Astrocyte (in vitro differentiated cells and primary cell): ENCODE measurements around the gene ARFRP1. TPM values are rescaled to one million over a fixed set of nuclear protein-coding genes. Genes with fewer than 3 reads are reported as not detected.

Experiments used
- DNase-seq: peaks from one replicate; pipeline ENCODE4 v3.0.0-alpha.2; 2010; ENCODE audit warnings: low read depth
- FAIRE-seq: peaks from 2 replicates; lab custom pipeline; 2011; peaks lifted over from hg19 to GRCh38; lab: Jason Lieb, UNC
- H2AFZ ChIP-seq: 2 replicates; pipeline ENCODE4 v1.6.0; 2012; ENCODE audit warnings: low read depth, low read length, inconsistent platforms
- H3K27ac ChIP-seq: 2 replicates; pipeline ENCODE4 v1.5.1; 2011; ENCODE audit warnings: low read depth, low read length, inconsistent platforms
- H3K27me3 ChIP-seq: 2 replicates; pipeline ENCODE4 v1.6.0; 2011; ENCODE audit warnings: low read length, inconsistent platforms; ENCODE audit not compliant: insufficient read depth
- H3K36me3 ChIP-seq: 2 replicates; pipeline ENCODE4 v1.5.1; 2011; ENCODE audit warnings: low read length, inconsistent platforms; ENCODE audit not compliant: insufficient read depth
- H3K4me1 ChIP-seq: 2 replicates; pipeline ENCODE4 v1.5.1; 2011; ENCODE audit warnings: low read length, inconsistent platforms; ENCODE audit not compliant: insufficient read depth
- H3K4me2 ChIP-seq: 2 replicates; pipeline ENCODE4 v1.6.0; 2012; ENCODE audit warnings: low read length, inconsistent platforms
- H3K4me3 ChIP-seq: 2 replicates; pipeline ENCODE4 v1.5.1; 2011; ENCODE audit warnings: low read depth, mild to moderate bottlenecking, low read length, inconsistent platforms; ENCODE audit not compliant: insufficient read depth
- H3K79me2 ChIP-seq: 2 replicates; pipeline ENCODE4 v1.6.0; 2012; ENCODE audit warnings: mild to moderate bottlenecking, low read length, inconsistent platforms; ENCODE audit not compliant: insufficient read depth
- H3K9ac ChIP-seq: 2 replicates; pipeline ENCODE4 v1.6.0; 2012; ENCODE audit warnings: mild to moderate bottlenecking, low read length, inconsistent platforms
- H3K9me3 ChIP-seq: 2 replicates; pipeline ENCODE4 v1.5.1; 2012; ENCODE audit warnings: low read depth, mild to moderate bottlenecking, low read length, inconsistent platforms; ENCODE audit not compliant: insufficient read depth
- H4K20me1 ChIP-seq: 2 replicates; pipeline ENCODE4 v1.6.0; 2012; ENCODE audit warnings: low read length, inconsistent platforms; ENCODE audit not compliant: insufficient read depth
- H3K27ac Mint-ChIP-seq: one replicate; pipeline ENCODE4 v1.8.0; 2021; ENCODE audit warnings: mild to moderate bottlenecking, mixed read lengths; ENCODE audit not compliant: unreplicated experiment
- H3K27me3 Mint-ChIP-seq: one replicate; pipeline ENCODE4 v1.8.0; 2021; ENCODE audit warnings: low read depth, mixed read lengths; ENCODE audit not compliant: unreplicated experiment
- H3K36me3 Mint-ChIP-seq: one replicate; pipeline ENCODE4 v1.8.0; 2021; ENCODE audit warnings: low read depth, mixed read lengths; ENCODE audit not compliant: unreplicated experiment
- H3K4me1 Mint-ChIP-seq: one replicate; pipeline ENCODE4 v1.8.0; 2021; ENCODE audit warnings: low read depth, mixed read lengths; ENCODE audit not compliant: unreplicated experiment
- H3K4me3 Mint-ChIP-seq: one replicate; pipeline ENCODE4 v1.8.0; 2021; ENCODE audit warnings: mild to moderate bottlenecking, moderate library complexity, mixed read lengths; ENCODE audit not compliant: unreplicated experiment
- H3K9me3 Mint-ChIP-seq: one replicate; pipeline ENCODE4 v1.8.0; 2021; ENCODE audit warnings: mild to moderate bottlenecking, mixed read lengths; ENCODE audit not compliant: unreplicated experiment
- CTCF ChIP-seq: IDR thresholded peaks from 2 replicates; pipeline ENCODE4 v1.5.1; 2011; ENCODE audit warnings: low read depth, mild to moderate bottlenecking, inconsistent platforms, low read length, moderate library complexity; ENCODE audit not compliant: insufficient read depth
- EZH2 ChIP-seq: IDR thresholded peaks from 2 replicates; pipeline ENCODE4 v1.6.1; 2012; ENCODE audit warnings: mild to moderate bottlenecking, low read length, inconsistent platforms; ENCODE audit not compliant: insufficient read depth
- total RNA-seq: library from RNA; stranded (reverse); gene quantifications from 2 replicates; pipeline ENCODE4 v1.2.1, GENCODE V29; 2021

The ARFRP1 gene
- total RNA-seq, 1 donor from 2014 or later: 32.5 TPM

GRCh38 chr20:63689046-63690002 is 18.5 kb downstream of the ARFRP1 start:
- Histone ChIP-seq H3K4me1 (peaks cover 21% of the 10 kb centered on the region), H3K9me3 (no peaks in the 10 kb centered on the region), H2AFZ (no peak overlapping the region), H3K4me2 (no peak overlapping the region), H3K27me3 (no peaks in the 10 kb centered on the region), H4K20me1 (no peaks in the 10 kb centered on the region), H3K4me3 (no peak overlapping the region), H3K9ac (no peak overlapping the region), H3K36me3 (no peaks in the 10 kb centered on the region), H3K27ac (no peak overlapping the region), H3K79me2 (no peaks in the 10 kb centered on the region)
- Mint-ChIP-seq H3K4me3 (no peak overlapping the region), H3K36me3 (peaks cover 3% of the 10 kb centered on the region), H3K9me3 (no peaks in the 10 kb centered on the region), H3K27me3 (no peaks in the 10 kb centered on the region), H3K4me1 (peaks cover 2% of the 10 kb centered on the region), H3K27ac (no peak overlapping the region)
- FAIRE-seq (no peak), DNase-seq (no peak)
- TF ChIP-seq EZH2: no peak

- Mint-ChIP-seq H3K4me3 (no peak overlapping the region), H3K9me3 (peaks cover 2% of the 10 kb centered on the region), H3K4me1 (peaks cover 7% of the 10 kb centered on the region), H3K27me3 (no peaks in the 10 kb centered on the region), H3K36me3 (peaks cover 3% of the 10 kb centered on the region), H3K27ac (no peak overlapping the region)
- Histone ChIP-seq H3K4me1 (peaks cover 22% of the 10 kb centered on the region), H4K20me1 (no peaks in the 10 kb centered on the region), H3K4me3 (no peak overlapping the region), H2AFZ (no peak overlapping the region), H3K36me3 (no peaks in the 10 kb centered on the region), H3K9me3 (no peaks in the 10 kb centered on the region), H3K27me3 (no peaks in the 10 kb centered on the region), H3K27ac (no peak overlapping the region), H3K9ac (no peak overlapping the region), H3K4me2 (no peak overlapping the region), H3K79me2 (no peaks in the 10 kb centered on the region)
- FAIRE-seq (no peak), DNase-seq (no peak)
- no peak for TF ChIP-seq EZH2
- no peak for TF ChIP-seq CTCF
These were observed 19.3 kb downstream of the ARFRP1 start for GRCh38 chr20:63688228-63689045.

GRCh38 chr20:63687419-63688178 is 20.2 kb downstream of the ARFRP1 start:
- Mint-ChIP-seq H3K4me1 (peaks cover 8% of the 10 kb centered on the region), H3K36me3 (peaks cover 2% of the 10 kb centered on the region), H3K4me3 (no peak overlapping the region), H3K27ac (no peak overlapping the region), H3K9me3 (peaks cover 2% of the 10 kb centered on the region), H3K27me3 (no peaks in the 10 kb centered on the region)
- no peak overlapping the region for H3K4me3 ChIP-seq
- no peaks in the 10 kb centered on the region for H3K79me2 ChIP-seq
- H3K9ac ChIP-seq: peak overlapping the region; percentile 50
- H4K20me1 ChIP-seq: no peaks in the 10 kb centered on the region
- no peak for DNase-seq
- no peak for FAIRE-seq
- H3K27ac ChIP-seq: peak overlapping the region; percentile 74
- H2AFZ ChIP-seq: no peak overlapping the region
- no peak for TF ChIP-seq EZH2
- no peak for TF ChIP-seq CTCF
- H3K27me3 ChIP-seq: no peaks in the 10 kb centered on the region
- no peaks in the 10 kb centered on the region for H3K9me3 ChIP-seq
- no peak overlapping the region for H3K4me2 ChIP-seq
- H3K4me1 ChIP-seq: peaks cover 30% of the 10 kb centered on the region
- no peaks in the 10 kb centered on the region for H3K36me3 ChIP-seq
